Measurements from ENCODE around the gene TNFRSF14. TPM values are rescaled to one million over a fixed set of nuclear protein-coding genes. Genes with fewer than 3 reads are reported as not detected.

Gene TNFRSF14
- polyA plus RNA-seq, 4 donors: 164 to 398 (median 326) TPM

DNA sequence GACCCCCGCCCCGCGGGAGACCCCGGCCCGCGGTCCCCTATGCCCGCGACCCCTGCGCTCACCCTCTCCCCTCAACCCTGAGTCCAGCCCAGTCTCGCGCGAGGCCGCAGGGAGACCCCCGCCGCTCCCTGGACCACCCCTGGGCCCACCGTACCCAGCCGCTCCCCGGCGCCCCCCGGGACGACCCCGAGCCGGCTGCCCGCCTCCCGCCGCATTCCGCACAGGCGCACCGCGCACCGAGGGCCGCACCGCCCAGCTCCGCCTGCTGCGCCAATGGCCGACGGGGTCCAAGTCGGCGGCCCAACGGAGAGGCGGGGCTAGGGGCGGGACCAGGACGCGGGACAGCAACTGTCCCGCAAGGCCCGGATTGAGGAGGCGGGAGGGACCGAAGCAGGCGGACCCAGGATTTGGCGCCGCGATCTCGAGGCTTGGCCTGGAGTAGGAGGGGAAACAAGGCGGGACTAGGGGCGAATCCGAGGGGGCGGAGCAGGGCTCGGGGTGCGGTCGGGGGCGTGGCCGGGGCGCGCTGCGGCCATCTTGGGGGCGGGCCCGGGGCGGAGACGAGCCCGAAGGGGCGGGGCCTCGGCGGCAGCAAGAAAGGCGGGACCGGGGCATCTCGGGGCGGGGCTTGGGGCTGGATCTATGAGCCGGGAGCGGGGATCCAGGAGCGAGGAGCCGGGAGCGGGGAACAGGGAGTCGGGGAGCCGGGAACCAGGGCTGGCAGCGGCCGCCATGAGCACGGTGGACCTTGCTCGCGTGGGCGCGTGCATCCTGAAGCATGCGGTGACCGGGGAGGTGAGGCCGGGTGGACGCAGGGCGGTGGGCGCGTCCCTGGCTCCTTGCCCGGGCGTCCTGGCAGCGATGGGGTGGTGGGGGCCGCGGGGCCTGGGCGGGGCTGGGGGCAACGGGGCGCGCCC, 30.2 kb downstream of the TNFRSF14 start, which contains the start of gene PRXL2B:
TSS of gene PRXL2B (plus strand) at position 624 of the 917 bp plus-strand sequence. CDS start at position 733, 109 bp downstream.
- peak; percentile 99 for DNase-seq
- Histone ChIP-seq H3K36me3 (ENCODE audit: control insufficient read depth in 3 of 3, insufficient read depth in 2 of 3, low read depth in 1 of 3, low read length in 3 of 3) (peaks cover 0 to 46% (median 5%) of the 10 kb centered on the region in 3 donors), H3K9me3 (ENCODE audit: control insufficient read depth in 2 of 2, insufficient read depth in 1 of 2, low read depth in 1 of 2, low read length in 1 of 2) (no peaks in the 10 kb centered on the region), H3K27ac (ENCODE audit: low read depth in 1 of 3, low read length in 2 of 3) (peak within 1 kb of the TSS; percentile 89 to 100 (median 99)), H3K4me3 (ENCODE audit: low read depth in 1 of 3, low read length in 3 of 3) (peak within 1 kb of the TSS; percentile 78 to 88 (median 88)), H3K4me1 (ENCODE audit: control insufficient read depth in 3 of 3, insufficient read depth in 2 of 3, low read depth in 1 of 3, low read length in 2 of 3) (peaks cover 0 to 32% (median 8%) of the 10 kb centered on the region in 3 donors), H3K27me3 (ENCODE audit: control insufficient read depth in 3 of 3, insufficient read depth in 3 of 3, low read length in 3 of 3) (no peaks in the 10 kb centered on the region)
- 0 to 1% (median 0%) methylated on average over 50 to 107 of the region's 107 CpGs for WGBS, 3 donors
- no peak for FAIRE-seq

DNA sequence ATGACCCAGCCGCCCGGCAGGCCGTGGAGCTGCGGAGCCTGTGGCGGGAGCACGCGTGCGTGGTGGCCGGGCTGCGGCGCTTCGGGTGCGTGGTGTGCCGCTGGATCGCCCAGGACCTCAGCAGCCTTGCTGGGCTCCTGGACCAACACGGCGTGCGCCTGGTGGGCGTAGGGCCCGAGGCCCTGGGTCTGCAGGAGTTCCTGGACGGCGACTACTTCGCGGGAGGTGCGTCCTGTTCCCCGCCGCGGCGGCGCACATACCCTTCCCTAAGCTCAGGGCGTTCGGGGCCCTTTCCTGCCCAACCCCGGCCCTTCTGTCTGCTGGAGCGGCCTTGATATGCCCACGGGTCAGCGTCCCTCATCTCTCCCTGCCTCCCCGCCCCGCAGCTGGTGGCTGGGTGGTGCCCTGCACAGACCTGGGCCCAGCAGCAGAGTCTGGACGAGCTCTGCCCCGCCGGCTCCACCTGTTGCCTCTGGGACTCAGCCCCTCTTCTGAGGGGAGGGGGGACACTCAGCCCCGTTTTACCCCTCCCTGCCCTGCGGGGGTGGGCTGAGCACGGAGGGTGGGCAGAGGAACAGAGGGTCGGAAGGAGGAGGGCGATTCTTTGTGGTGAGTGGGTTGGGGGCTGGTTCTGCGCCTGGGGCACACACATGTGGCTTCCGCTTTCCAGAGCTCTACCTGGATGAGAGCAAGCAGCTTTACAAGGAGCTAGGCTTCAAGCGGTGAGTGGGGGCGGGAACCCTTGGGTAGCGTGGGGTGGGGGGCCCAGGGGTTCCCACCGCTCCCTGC, 31.1 kb downstream of the TNFRSF14 start:
- Histone ChIP-seq H3K36me3 (ENCODE audit: control insufficient read depth in 3 of 3, insufficient read depth in 2 of 3, low read depth in 1 of 3, low read length in 3 of 3) (peaks cover 0 to 46% (median 5%) of the 10 kb centered on the region in 3 donors), H3K27me3 (ENCODE audit: control insufficient read depth in 3 of 3, insufficient read depth in 3 of 3, low read length in 3 of 3) (no peaks in the 10 kb centered on the region), H3K4me3 (ENCODE audit: low read depth in 1 of 3, low read length in 3 of 3) (peak overlapping the region; percentile 67 to 88 (median 78)), H3K9me3 (ENCODE audit: control insufficient read depth in 2 of 2, insufficient read depth in 1 of 2, low read depth in 1 of 2, low read length in 1 of 2) (no peaks in the 10 kb centered on the region), H3K4me1 (ENCODE audit: control insufficient read depth in 3 of 3, insufficient read depth in 2 of 3, low read depth in 1 of 3, low read length in 2 of 3) (peaks cover 0 to 30% (median 8%) of the 10 kb centered on the region in 3 donors), H3K27ac (ENCODE audit: low read depth in 1 of 3, low read length in 2 of 3) (peak overlapping the region; percentile 66 to 88 (median 77))
- WGBS, 3 donors: 7 to 9% (median 7%) methylated on average over 27 to 52 of the region's 52 CpGs
- FAIRE-seq: no peak
- DNase-seq: peak; percentile 49 to 62

DNA sequence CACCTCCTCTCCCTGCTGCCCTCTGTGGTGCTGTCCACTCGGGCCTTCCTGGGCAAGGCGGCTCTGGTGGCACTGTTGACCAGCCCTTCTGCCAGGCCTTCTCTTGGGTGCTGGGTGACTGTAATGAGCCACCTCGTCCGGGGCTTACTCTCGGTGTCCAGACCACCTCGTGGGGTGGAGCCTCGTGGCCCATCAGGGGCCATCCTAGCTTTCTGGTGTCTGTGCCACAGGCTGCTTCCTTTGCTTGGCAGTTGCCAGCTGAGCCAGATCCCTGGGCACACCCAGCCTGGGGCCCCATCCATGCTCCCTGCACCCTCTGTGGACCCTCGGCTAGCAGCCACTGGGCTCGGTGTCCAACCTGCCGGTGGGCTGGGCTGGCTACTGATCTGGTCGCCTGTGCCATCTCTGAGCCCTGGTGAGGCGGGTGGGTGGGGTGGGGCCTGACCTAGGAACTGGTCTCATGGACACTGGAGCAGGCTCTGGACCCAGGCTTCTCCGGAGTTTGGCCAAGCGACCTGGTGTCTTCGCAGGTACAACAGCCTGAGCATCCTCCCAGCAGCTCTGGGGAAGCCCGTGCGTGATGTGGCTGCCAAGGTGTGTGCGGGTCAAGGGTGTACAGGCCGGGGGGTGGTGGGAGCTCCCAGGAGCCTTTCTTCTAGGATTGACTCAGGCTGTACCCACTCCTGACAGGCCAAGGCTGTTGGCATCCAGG, 31.8 kb downstream of the TNFRSF14 start:
- peaks cover 0 to 22% (median 8%) of the 10 kb centered on the region in 3 donors for H3K4me1 ChIP-seq (ENCODE audit: control insufficient read depth in 3 of 3, insufficient read depth in 2 of 3, low read depth in 1 of 3, low read length in 2 of 3)
- DNase-seq (no peak), FAIRE-seq (no peak)
- H3K9me3 ChIP-seq (ENCODE audit: control insufficient read depth in 2 of 2, insufficient read depth in 1 of 2, low read depth in 1 of 2, low read length in 1 of 2): no peaks in the 10 kb centered on the region
- 57 to 76% (median 72%) methylated on average over 19 of the region's 19 CpGs for WGBS, 3 donors
- H3K36me3 ChIP-seq (ENCODE audit: control insufficient read depth in 3 of 3, insufficient read depth in 2 of 3, low read depth in 1 of 3, low read length in 3 of 3): peaks cover 0 to 46% (median 5%) of the 10 kb centered on the region in 3 donors
- no peak overlapping the region for H3K27ac ChIP-seq (ENCODE audit: low read depth in 1 of 3, low read length in 2 of 3)
- no peaks in the 10 kb centered on the region for H3K27me3 ChIP-seq (ENCODE audit: control insufficient read depth in 3 of 3, insufficient read depth in 3 of 3, low read length in 3 of 3)
- H3K4me3 ChIP-seq (ENCODE audit: low read depth in 1 of 3, low read length in 3 of 3): peak overlapping the region in 2 of 3 donors; percentile 78 to 88

DNA sequence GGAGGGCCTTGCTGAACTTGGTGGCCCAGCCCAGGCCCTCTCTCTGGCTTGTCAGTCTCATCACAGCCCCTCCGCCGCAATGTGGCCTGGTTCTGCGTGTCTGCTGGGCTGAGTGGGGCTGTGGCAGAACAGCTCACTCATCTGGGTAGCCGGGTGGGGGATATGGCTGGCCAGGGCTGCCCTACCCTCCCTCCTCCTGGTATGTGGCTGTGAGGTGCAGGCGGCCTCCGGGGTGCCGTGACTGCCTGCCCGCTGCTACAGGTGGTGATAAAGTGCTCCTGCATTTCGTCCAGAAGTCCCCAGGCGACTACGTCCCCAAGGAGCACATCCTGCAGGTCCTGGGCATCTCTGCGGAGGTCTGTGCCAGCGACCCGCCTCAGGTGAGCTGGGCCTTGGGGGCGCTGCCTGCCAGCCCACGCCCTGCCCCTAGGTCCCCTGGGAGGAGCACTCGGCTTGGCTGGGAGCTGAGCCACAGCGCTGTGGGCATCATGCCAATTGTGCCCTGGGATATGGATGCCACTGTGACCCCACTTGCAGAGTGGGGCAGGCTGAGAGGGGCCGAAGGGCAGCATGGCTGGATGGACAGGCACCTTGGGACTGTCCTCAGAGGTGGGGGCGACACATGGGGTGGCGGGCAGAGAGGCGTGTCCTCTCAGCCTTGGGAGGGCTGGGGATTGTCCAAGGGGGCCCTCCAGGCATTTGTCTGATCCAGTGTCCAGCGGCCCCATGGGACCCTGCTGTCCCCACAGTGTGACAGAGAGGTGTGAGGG, 32.7 kb downstream of the TNFRSF14 start:
- H3K27me3 ChIP-seq (ENCODE audit: control insufficient read depth in 3 of 3, insufficient read depth in 3 of 3, low read length in 3 of 3): no peaks in the 10 kb centered on the region
- no peaks in the 10 kb centered on the region for H3K9me3 ChIP-seq (ENCODE audit: control insufficient read depth in 2 of 2, insufficient read depth in 1 of 2, low read depth in 1 of 2, low read length in 1 of 2)
- H3K27ac ChIP-seq (ENCODE audit: low read depth in 1 of 3, low read length in 2 of 3): no peak overlapping the region
- 72 to 84% (median 77%) methylated on average over 22 to 23 of the region's 23 CpGs for WGBS, 3 donors
- peaks cover 0 to 14% (median 5%) of the 10 kb centered on the region in 3 donors for H3K4me1 ChIP-seq (ENCODE audit: control insufficient read depth in 3 of 3, insufficient read depth in 2 of 3, low read depth in 1 of 3, low read length in 2 of 3)
- peak overlapping the region in 2 of 3 donors; percentile 6 to 88 for H3K4me3 ChIP-seq (ENCODE audit: low read depth in 1 of 3, low read length in 3 of 3)
- FAIRE-seq: no peak
- no peak for DNase-seq
- H3K36me3 ChIP-seq (ENCODE audit: control insufficient read depth in 3 of 3, insufficient read depth in 2 of 3, low read depth in 1 of 3, low read length in 3 of 3): peaks cover 0 to 40% (median 5%) of the 10 kb centered on the region in 3 donors

DNA sequence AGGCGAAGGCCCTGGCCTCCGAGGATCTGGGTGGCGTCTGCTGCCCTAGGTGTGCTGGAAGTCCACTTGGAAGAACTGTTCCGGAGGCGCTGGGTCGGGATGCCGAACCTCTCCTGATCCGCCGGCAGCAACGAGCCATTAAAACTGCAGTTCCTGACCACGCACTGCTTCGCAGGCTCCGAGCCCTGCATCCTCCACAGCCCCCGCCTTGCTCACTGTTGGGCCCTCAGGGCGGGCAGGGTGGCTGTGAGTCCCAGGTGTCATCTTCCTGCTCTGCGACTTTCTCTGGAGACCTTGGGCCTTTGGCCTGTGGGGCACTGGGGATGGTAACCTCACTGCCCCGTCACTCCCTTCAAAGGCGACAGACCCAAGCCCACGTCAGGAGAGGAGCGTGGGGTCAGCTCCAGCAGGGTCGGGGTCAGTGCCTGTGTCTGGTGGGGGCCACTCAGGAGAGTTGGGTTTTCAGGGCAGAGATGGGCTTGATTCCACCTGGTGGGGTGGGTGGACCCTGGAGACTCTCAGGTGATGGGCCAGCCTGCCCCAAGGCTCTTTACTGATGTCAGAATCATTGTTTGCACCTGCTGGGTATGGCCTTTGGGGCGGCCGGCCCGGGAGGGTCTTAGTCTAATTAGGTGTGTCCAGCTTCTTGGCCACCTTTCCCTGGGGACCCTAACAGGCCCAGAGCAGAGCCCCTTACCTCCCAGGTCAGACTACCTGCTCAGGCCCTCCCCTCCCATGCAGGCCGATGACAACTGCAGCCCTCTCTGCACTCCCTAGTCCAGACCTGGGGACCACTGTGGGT, 33.5 kb downstream of the TNFRSF14 start:
- Histone ChIP-seq H3K27ac (ENCODE audit: low read depth in 1 of 3, low read length in 2 of 3) (no peak overlapping the region), H3K27me3 (ENCODE audit: control insufficient read depth in 3 of 3, insufficient read depth in 3 of 3, low read length in 3 of 3) (no peaks in the 10 kb centered on the region), H3K4me3 (ENCODE audit: low read depth in 1 of 3, low read length in 3 of 3) (no peak overlapping the region), H3K9me3 (ENCODE audit: control insufficient read depth in 2 of 2, insufficient read depth in 1 of 2, low read depth in 1 of 2, low read length in 1 of 2) (no peaks in the 10 kb centered on the region), H3K36me3 (ENCODE audit: control insufficient read depth in 3 of 3, insufficient read depth in 2 of 3, low read depth in 1 of 3, low read length in 3 of 3) (peaks cover 0 to 36% (median 5%) of the 10 kb centered on the region in 3 donors), H3K4me1 (ENCODE audit: control insufficient read depth in 3 of 3, insufficient read depth in 2 of 3, low read depth in 1 of 3, low read length in 2 of 3) (peaks cover 0 to 6% (median 4%) of the 10 kb centered on the region in 3 donors)
- FAIRE-seq (no peak), DNase-seq (no peak)
- 86 to 91% (median 88%) methylated on average over 25 of the region's 25 CpGs for WGBS, 3 donors

DNA sequence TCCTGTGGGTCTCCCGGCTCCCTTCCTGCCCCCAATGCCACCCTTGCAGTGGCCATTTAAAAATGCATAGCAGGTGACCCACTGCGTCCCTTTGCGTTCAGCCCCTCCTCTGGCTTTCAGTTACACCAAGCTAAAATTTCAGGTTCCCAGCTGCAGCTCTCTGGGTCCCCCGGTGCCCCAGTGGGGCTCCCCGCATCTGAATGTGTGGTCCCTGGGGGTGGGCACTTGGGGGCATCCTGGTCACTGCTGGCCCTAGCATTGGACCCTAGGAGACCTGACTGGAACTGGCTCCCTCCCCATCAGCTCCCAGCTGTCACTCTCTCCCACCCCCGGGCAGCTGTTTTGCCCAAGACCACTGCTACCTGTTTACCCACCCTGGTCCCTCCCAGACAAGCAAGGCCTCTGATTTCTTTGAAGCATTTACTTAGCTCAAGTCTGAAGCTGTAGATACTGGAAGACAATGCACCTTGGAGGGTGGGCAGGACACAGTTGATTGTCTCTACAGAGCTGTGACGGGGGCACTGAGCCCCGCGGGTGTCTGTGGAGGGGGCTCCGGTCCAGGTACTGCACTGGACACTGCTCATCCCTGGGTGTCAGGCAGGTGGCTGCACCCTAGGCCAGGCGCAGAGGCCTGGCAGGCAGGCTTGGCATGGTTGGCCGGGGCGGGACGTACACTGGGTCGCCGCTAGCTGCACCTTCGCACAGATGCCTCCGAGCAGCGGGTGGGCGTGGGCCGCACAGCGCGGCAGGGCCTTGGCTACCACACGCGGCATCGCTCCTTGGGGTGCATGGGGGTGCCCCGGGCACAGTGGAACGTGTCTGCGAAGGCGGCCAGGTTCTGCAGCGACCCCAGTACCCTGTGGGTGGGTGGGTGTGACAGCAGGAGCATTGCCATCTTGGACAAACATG, 34.3 kb downstream of the TNFRSF14 start:
- Histone ChIP-seq H3K9me3 (ENCODE audit: control insufficient read depth in 2 of 2, insufficient read depth in 1 of 2, low read depth in 1 of 2, low read length in 1 of 2) (no peaks in the 10 kb centered on the region), H3K27me3 (ENCODE audit: control insufficient read depth in 3 of 3, insufficient read depth in 3 of 3, low read length in 3 of 3) (no peaks in the 10 kb centered on the region), H3K4me3 (ENCODE audit: low read depth in 1 of 3, low read length in 3 of 3) (no peak overlapping the region), H3K36me3 (ENCODE audit: control insufficient read depth in 3 of 3, insufficient read depth in 2 of 3, low read depth in 1 of 3, low read length in 3 of 3) (peaks cover 0 to 33% (median 5%) of the 10 kb centered on the region in 3 donors), H3K4me1 (ENCODE audit: control insufficient read depth in 3 of 3, insufficient read depth in 2 of 3, low read depth in 1 of 3, low read length in 2 of 3) (no peaks in the 10 kb centered on the region), H3K27ac (ENCODE audit: low read depth in 1 of 3, low read length in 2 of 3) (no peak overlapping the region)
- FAIRE-seq (no peak), DNase-seq (no peak)
- 91 to 95% (median 95%) methylated on average over 30 to 31 of the region's 31 CpGs for WGBS, 3 donors
